Smooth muscle cell (in vitro differentiated cells): ENCODE measurements around the gene OR2C3. TPM values are rescaled to one million over a fixed set of nuclear protein-coding genes. Genes with fewer than 3 reads are reported as not detected.

Experiments
- DNase-seq: peaks from one replicate; lab custom pipeline; 2025; ENCODE audit not compliant: unreplicated experiment; lab: John Stamatoyannopoulos, UW
- H2AFZ ChIP-seq: fragments of 200-600 bp; sonication (generic); 2 replicates; pipeline ENCODE4 v1.6.0; 2016; ENCODE audit warnings: antibody characterized with exemption, low read depth, mild to moderate bottlenecking
- H3F3A ChIP-seq: fragments of 200-600 bp; sonication (generic); 2 replicates; pipeline ENCODE4 v1.6.0; 2017; ENCODE audit warnings: antibody characterized with exemption, low read depth
- H3K27ac ChIP-seq: fragments of 200-600 bp; sonication (generic); 2 replicates; pipeline ENCODE4 v1.5.1; 2016; ENCODE audit warnings: low read depth, mild to moderate bottlenecking
- H3K27me3 ChIP-seq: fragments of 200-600 bp; sonication (generic); 2 replicates; pipeline ENCODE4 v1.6.1; 2016; ENCODE audit warnings: low read depth, mild to moderate bottlenecking
- H3K36me3 ChIP-seq: fragments of 200-600 bp; sonication (generic); 2 replicates; pipeline ENCODE4 v1.5.1; 2016; ENCODE audit warnings: low read depth
- H3K4me1 ChIP-seq: fragments of 200-600 bp; sonication (generic); 2 replicates; pipeline ENCODE4 v1.5.1; 2016; ENCODE audit warnings: low read depth
- H3K4me2 ChIP-seq: fragments of 200-600 bp; sonication (generic); 2 replicates; pipeline ENCODE4 v1.6.0; 2016; ENCODE audit warnings: mild to moderate bottlenecking
- H3K4me3 ChIP-seq: fragments of 200-600 bp; sonication (generic); 2 replicates; pipeline ENCODE4 v1.5.1; 2016; ENCODE audit warnings: mild to moderate bottlenecking
- H3K79me2 ChIP-seq: fragments of 200-600 bp; sonication (generic); 2 replicates; pipeline ENCODE4 v1.6.0; 2016; ENCODE audit warnings: low read depth, mild to moderate bottlenecking
- H3K9ac ChIP-seq: fragments of 200-600 bp; sonication (generic); 2 replicates; pipeline ENCODE4 v1.6.0; 2016; ENCODE audit warnings: low read depth
- H3K9me3 ChIP-seq: fragments of 200-600 bp; sonication (generic); replicated peaks from 2 replicates; pipeline ENCODE4 v1.5.1; 2016; ENCODE audit warnings: low read depth
- H4K20me1 ChIP-seq: fragments of 200-600 bp; sonication (generic); 2 replicates; pipeline ENCODE4 v1.6.0; 2016; ENCODE audit warnings: low read depth
- WGBS: methylation state at CpG from one replicate; pipeline ENCODE4 v1.1.7; 2016; ENCODE audit warnings: low lambda C conversion rate; 5-methylcytosine and 5-hydroxymethylcytosine counted together
- polyA plus RNA-seq: library from polyadenylated mRNA; unstranded; fragments of >200 nt; fragmentation: Nextera tagmentation; extraction: Ambion mirVana; gene quantifications from 2 replicates; pipeline ENCODE4 v1.2.1, GENCODE V29; 2016
- total RNA-seq: library from RNA; depleted of rRNA; stranded (reverse); fragments of >200 nt; gene quantifications from 2 replicates; pipeline ENCODE4 v1.2.3, GENCODE V29; 2014
- TF ChIP-seq, protein P1 (sequence below): fragments of 200-600 bp; sonication (generic); IDR thresholded peaks from 2 replicates; pipeline ENCODE4 v1.5.1; 2017; ENCODE audit warnings: borderline replicate concordance, mild to moderate bottlenecking, antibody characterized with exemption; ENCODE audit not compliant: insufficient read depth, poor library complexity, severe bottlenecking

OR2C3 gene
- total and polyA plus RNA-seq, 2 experiments from 2014 or later, result not detected

DNA sequence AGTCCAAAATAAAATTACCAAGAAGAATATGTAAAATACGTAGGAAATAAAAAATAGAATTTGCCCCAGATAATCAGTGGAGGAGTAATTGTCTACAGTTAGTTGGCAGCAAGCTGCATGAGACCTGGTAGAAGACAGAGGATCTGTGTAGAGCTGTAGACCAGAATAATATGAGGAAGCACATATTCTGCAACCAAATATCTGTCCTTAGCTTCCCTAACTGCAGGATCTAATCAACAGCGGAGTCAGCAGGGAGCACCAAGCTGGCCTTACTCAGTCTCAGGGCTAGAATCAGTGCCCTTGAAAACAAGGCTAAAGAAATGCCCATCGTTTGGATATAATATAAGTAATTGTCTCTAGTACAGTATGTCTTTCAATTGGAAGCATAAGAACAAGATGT lies 6.6 kb upstream of the OR2C3 start:
- Histone ChIP-seq H3K4me1 (peaks cover 8% of the 10 kb centered on the region), H3K4me3 (no peak overlapping the region), H2AFZ (no peak overlapping the region), H3F3A (no peaks in the 10 kb centered on the region), H3K4me2 (no peak overlapping the region), H3K27me3 (no peaks in the 10 kb centered on the region), H3K27ac (no peak overlapping the region), H4K20me1 (no peaks in the 10 kb centered on the region), H3K9ac (no peak overlapping the region), H3K9me3 (no peaks in the 10 kb centered on the region), H3K79me2 (no peaks in the 10 kb centered on the region), H3K36me3 (no peaks in the 10 kb centered on the region)
- WGBS, result 64% methylated on average over 3 of the region's 3 CpGs
- TF ChIP-seq, protein P1, sequence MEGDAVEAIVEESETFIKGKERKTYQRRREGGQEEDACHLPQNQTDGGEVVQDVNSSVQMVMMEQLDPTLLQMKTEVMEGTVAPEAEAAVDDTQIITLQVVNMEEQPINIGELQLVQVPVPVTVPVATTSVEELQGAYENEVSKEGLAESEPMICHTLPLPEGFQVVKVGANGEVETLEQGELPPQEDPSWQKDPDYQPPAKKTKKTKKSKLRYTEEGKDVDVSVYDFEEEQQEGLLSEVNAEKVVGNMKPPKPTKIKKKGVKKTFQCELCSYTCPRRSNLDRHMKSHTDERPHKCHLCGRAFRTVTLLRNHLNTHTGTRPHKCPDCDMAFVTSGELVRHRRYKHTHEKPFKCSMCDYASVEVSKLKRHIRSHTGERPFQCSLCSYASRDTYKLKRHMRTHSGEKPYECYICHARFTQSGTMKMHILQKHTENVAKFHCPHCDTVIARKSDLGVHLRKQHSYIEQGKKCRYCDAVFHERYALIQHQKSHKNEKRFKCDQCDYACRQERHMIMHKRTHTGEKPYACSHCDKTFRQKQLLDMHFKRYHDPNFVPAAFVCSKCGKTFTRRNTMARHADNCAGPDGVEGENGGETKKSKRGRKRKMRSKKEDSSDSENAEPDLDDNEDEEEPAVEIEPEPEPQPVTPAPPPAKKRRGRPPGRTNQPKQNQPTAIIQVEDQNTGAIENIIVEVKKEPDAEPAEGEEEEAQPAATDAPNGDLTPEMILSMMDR, result no peak
- DNase-seq, result no peak

DNA sequence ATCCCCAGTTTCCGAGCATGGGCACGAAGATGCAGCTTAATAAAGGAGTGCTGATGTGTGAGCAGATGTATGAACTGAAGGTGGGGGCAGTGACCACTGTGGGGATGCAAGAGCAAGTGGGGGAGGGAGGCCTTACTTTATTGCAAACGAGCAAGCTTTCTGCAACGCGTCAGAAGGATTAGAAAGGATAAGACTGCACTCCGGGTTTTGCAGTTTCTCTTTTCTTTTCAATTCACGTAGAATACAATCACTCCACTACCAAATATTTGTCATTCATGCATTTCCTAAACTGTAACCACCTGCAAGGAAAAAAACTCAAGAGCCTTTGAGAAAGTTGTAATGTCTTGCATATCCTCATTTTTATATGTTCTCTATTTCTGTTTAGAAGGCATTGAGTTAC lies 4.3 kb upstream of the OR2C3 start:
- no peaks in the 10 kb centered on the region for H3K9me3 ChIP-seq

DNA sequence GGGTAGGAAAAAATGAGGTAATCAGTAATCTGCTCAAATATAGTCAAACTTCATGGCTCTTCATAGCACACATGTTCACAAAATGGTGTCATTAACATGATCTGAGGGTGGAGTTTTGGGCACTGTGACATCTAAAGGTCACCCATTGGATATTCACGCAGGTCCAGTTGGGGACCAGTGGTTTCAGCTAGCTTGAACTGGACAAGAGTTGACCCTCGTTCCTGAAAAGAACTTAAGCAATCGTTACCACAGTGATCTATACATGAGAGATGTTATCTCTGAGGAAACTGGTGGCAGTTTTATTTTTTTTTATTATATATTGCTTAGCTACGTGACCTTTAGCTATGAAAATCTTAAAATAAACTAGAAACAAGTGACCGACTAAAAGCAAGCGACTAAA lies 3.0 kb upstream of the OR2C3 start:
- Histone ChIP-seq H3K4me1 (peaks cover 4% of the 10 kb centered on the region), H3K27ac (no peak overlapping the region), H3K36me3 (no peaks in the 10 kb centered on the region), H3K27me3 (no peaks in the 10 kb centered on the region), H3K9ac (no peak overlapping the region), H3K4me2 (no peak overlapping the region), H3K79me2 (no peaks in the 10 kb centered on the region), H2AFZ (no peak overlapping the region), H3F3A (no peaks in the 10 kb centered on the region), H4K20me1 (no peaks in the 10 kb centered on the region), H3K4me3 (no peak overlapping the region), H3K9me3 (no peaks in the 10 kb centered on the region)
- WGBS, result 93% methylated on average over 6 of the region's 6 CpGs
- no peak for DNase-seq
- TF ChIP-seq, protein P1, result no peak

More for the DNA sequence above, 4.3 kb upstream of the OR2C3 start:
- peaks cover 8% of the 10 kb centered on the region for H3K4me1 ChIP-seq
- no peaks in the 10 kb centered on the region for H3K27me3 ChIP-seq
- H3K4me2 ChIP-seq, result peak overlapping the region; percentile 74
- TF ChIP-seq, protein P1, result no peak
- WGBS, result 18% methylated on average over 7 of the region's 7 CpGs
- no peak overlapping the region for H3K27ac ChIP-seq
- H3F3A ChIP-seq, result no peaks in the 10 kb centered on the region
- H3K4me3 ChIP-seq, result no peak overlapping the region
- no peaks in the 10 kb centered on the region for H4K20me1 ChIP-seq
- H3K79me2 ChIP-seq, result no peaks in the 10 kb centered on the region
- H3K9ac ChIP-seq, result no peak overlapping the region
- peak overlapping the region; percentile 39 for H2AFZ ChIP-seq
- no peak for DNase-seq
- H3K36me3 ChIP-seq, result no peaks in the 10 kb centered on the region

DNA sequence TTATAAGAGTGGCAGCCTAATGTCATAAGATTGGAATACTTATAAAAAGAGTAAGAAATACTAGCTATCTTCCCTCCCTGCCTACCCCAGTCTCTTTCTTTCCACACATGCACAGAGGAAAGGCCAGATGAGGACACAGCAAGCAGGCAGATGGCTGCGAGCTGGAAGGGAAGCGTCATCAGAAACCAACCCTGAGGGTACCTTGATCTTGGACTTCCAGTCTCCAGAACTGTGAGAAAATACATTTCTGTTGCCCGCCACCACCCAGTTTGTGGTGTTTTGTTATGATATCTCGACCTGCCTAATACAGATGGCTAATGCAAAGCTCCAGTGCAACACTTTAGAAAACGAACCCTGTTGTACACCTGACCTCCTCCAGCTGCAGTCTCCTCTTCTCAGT lies 2.3 kb upstream of the OR2C3 start:
- no peaks in the 10 kb centered on the region for H3F3A ChIP-seq
- no peak overlapping the region for H3K9ac ChIP-seq
- H3K27ac ChIP-seq, result no peak overlapping the region
- no peak overlapping the region for H3K4me2 ChIP-seq
- H2AFZ ChIP-seq, result no peak overlapping the region
- no peak for DNase-seq
- no peaks in the 10 kb centered on the region for H3K9me3 ChIP-seq
- TF ChIP-seq, protein P1, result no peak
- WGBS, result 85% methylated on average over 5 of the region's 5 CpGs
- H3K36me3 ChIP-seq, result no peaks in the 10 kb centered on the region
- no peaks in the 10 kb centered on the region for H3K4me1 ChIP-seq
- H3K27me3 ChIP-seq, result no peaks in the 10 kb centered on the region
- H3K79me2 ChIP-seq, result no peaks in the 10 kb centered on the region
- no peaks in the 10 kb centered on the region for H4K20me1 ChIP-seq
- H3K4me3 ChIP-seq, result no peak overlapping the region
